Measurements from ENCODE around the gene WDR12. TPM values are rescaled to one million over a fixed set of nuclear protein-coding genes. Genes with fewer than 3 reads are reported as not detected.

WDR12 gene
- total and polyA plus RNA-seq, 2 of the 13 experiments (the other 11 are each of a cell fraction or from before 2014, with no cell fraction given) = 94.4 to 216 TPM

DNA sequence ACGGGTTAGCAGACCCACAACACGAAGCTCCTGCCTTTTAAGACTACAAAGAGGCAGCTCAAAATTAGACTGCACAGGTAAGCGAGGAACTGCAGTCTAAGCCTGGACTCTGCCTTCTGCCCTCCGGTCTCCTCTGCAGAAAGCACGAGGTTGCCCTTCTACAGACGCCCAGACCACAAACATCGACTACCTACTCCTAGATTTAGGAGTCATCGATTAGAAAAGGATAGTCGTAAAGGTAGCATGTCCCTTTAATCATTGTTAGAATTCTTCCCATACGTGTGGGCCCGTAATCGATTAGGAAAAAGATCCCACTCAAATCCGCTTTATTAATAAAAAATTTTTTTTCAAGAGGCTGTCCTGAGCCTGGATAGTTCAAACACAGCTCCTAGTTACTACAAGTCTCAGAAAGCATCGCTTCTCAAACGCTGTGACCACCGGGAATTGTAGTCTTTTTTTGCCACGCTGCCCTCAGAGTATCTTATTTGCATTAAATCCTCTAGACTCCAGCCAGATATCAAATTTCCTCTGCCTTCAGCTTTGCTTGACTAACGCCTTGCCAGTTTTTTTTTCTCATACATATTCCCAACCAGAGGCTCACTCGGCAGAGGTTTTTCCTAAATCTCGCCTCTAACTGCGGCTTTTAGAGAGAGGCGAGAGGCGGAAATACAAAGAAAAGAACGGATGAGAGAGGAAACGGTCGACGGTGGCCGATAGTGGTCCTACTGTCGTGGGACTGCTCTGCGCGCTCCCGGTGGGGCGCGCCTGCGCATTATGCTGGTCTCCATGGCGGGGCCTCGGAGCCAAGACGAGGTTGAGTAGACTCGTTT, at the start of gene WDR12, which contains the start of gene CARF (continued):
- TF ChIP-seq ZMAT3 (CRISPR knock-in tag; conservative IDR thresholded peaks at IDR 0.05) (peak; percentile 78; the same call in 1 of the 2 replicates), STAT5B (CRISPR knock-in tag; IDR thresholded peaks at IDR 0.05) (no peak), RXRB (CRISPR knock-in tag; IDR thresholded peaks at IDR 0.05; ENCODE audit: borderline replicate concordance) (peak; percentile 34; the same call in 1 of the 2 replicates), CC2D1A (CRISPR knock-in tag; IDR thresholded peaks at IDR 0.05) (no peak), MAFK (conservative IDR thresholded peaks at IDR 0.05 in 1 of 2, IDR thresholded peaks at IDR 0.05 in 1 of 2; ENCODE audit: low read length in 2 of 2) (no peak), U2AF1 (optimal IDR thresholded peaks at IDR 0.05; ENCODE audit: low read depth, low read length) (no peak), DPF2 (CRISPR knock-in tag; IDR thresholded peaks at IDR 0.05; ENCODE audit: borderline replicate concordance, low read depth) (no peak), SOX6 (IDR thresholded peaks at IDR 0.05) (no peak), SOX6 (CRISPR knock-in tag; IDR thresholded peaks at IDR 0.05) (peak; percentile 4; the same call in 1 of the 2 replicates), MED13 (CRISPR knock-in tag; IDR thresholded peaks at IDR 0.05) (no peak), SNRNP70 (IDR thresholded peaks at IDR 0.05; ENCODE audit: low read depth, low read length) (no peak), HOXA3 (CRISPR knock-in tag; IDR thresholded peaks at IDR 0.05) (peak; percentile 68), ZNF550 (CRISPR knock-in tag; IDR thresholded peaks at IDR 0.05; ENCODE audit: borderline replicate concordance) (peak; percentile 88; the same call in 1 of the 2 replicates)
- TF ChIP-seq, protein P1, sequence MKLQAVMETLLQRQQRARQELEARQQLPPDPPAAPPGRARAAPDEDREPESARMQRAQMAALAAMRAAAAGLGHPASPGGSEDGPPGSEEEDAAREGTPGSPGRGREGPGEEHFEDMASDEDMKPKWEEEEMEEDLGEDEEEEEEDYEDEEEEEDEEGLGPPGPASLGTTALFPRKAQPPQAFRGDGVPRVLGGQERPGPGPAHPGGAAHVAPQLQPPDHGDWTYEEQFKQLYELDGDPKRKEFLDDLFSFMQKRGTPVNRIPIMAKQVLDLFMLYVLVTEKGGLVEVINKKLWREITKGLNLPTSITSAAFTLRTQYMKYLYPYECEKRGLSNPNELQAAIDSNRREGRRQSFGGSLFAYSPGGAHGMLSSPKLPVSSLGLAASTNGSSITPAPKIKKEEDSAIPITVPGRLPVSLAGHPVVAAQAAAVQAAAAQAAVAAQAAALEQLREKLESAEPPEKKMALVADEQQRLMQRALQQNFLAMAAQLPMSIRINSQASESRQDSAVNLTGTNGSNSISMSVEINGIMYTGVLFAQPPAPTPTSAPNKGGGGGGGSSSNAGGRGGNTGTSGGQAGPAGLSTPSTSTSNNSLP (IDR thresholded peaks at IDR 0.05; ENCODE audit: low read depth, low read length) = peak; percentile 71; the same call in 1 of the 2 replicates
- TF ChIP-seq, protein P2, sequence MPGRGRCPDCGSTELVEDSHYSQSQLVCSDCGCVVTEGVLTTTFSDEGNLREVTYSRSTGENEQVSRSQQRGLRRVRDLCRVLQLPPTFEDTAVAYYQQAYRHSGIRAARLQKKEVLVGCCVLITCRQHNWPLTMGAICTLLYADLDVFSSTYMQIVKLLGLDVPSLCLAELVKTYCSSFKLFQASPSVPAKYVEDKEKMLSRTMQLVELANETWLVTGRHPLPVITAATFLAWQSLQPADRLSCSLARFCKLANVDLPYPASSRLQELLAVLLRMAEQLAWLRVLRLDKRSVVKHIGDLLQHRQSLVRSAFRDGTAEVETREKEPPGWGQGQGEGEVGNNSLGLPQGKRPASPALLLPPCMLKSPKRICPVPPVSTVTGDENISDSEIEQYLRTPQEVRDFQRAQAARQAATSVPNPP (CRISPR knock-in tag; IDR thresholded peaks at IDR 0.05) = 0 out of 2 replicates have a peak, but pooled peaks have one; percentile 27
- TF ChIP-seq, protein P3, sequence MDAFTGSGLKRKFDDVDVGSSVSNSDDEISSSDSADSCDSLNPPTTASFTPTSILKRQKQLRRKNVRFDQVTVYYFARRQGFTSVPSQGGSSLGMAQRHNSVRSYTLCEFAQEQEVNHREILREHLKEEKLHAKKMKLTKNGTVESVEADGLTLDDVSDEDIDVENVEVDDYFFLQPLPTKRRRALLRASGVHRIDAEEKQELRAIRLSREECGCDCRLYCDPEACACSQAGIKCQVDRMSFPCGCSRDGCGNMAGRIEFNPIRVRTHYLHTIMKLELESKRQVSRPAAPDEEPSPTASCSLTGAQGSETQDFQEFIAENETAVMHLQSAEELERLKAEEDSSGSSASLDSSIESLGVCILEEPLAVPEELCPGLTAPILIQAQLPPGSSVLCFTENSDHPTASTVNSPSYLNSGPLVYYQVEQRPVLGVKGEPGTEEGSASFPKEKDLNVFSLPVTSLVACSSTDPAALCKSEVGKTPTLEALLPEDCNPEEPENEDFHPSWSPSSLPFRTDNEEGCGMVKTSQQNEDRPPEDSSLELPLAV (CRISPR knock-in tag; conservative IDR thresholded peaks at IDR 0.05; ENCODE audit: low read depth) = no peak
- TF ChIP-seq, protein P4, sequence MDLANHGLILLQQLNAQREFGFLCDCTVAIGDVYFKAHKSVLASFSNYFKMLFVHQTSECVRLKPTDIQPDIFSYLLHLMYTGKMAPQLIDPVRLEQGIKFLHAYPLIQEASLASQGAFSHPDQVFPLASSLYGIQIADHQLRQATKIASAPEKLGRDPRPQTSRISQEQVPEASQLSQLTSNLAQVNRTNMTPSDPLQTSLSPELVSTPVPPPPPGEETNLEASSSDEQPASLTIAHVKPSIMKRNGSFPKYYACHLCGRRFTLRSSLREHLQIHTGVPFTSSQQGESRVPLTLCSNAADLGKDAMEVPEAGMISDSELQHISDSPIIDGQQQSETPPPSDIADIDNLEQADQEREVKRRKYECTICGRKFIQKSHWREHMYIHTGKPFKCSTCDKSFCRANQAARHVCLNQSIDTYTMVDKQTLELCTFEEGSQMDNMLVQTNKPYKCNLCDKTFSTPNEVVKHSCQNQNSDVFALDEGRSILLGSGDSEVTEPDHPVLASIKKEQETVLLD (CRISPR knock-in tag; IDR thresholded peaks at IDR 0.05; ENCODE audit: low read depth) = no peak
- TF ChIP-seq, protein P5, sequence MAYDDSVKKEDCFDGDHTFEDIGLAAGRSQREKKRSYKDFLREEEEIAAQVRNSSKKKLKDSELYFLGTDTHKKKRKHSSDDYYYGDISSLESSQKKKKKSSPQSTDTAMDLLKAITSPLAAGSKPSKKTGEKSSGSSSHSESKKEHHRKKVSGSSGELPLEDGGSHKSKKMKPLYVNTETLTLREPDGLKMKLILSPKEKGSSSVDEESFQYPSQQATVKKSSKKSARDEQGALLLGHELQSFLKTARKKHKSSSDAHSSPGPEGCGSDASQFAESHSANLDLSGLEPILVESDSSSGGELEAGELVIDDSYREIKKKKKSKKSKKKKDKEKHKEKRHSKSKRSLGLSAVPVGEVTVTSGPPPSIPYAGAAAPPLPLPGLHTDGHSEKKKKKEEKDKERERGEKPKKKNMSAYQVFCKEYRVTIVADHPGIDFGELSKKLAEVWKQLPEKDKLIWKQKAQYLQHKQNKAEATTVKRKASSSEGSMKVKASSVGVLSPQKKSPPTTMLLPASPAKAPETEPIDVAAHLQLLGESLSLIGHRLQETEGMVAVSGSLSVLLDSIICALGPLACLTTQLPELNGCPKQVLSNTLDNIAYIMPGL (CRISPR knock-in tag; IDR thresholded peaks at IDR 0.05; ENCODE audit: borderline replicate concordance in 1 of 2, low read depth in 1 of 2) = peak; percentile 56 to 68
- TF ChIP-seq, protein P6, sequence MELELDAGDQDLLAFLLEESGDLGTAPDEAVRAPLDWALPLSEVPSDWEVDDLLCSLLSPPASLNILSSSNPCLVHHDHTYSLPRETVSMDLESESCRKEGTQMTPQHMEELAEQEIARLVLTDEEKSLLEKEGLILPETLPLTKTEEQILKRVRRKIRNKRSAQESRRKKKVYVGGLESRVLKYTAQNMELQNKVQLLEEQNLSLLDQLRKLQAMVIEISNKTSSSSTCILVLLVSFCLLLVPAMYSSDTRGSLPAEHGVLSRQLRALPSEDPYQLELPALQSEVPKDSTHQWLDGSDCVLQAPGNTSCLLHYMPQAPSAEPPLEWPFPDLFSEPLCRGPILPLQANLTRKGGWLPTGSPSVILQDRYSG (CRISPR knock-in tag; IDR thresholded peaks at IDR 0.05) = no peak
